HCT116 (cell line): ENCODE results near the gene USP9Y. TPM values are rescaled to one million over a fixed set of nuclear protein-coding genes. Genes with fewer than 3 reads are reported as not detected.

Experiments
- ATAC-seq: fragments of 200-7000 bp; cut with Tn5 transposase; 2 replicates; pipeline ENCODE4 v1.9.1; 2020; ENCODE audit warnings: mild to moderate bottlenecking, moderate library complexity
- BruUV-seq: library from RNA; stranded (reverse); fragments of 400-500 nt; replicated peaks from 2 replicates; lab custom pipeline; 2021; lab: Mats Ljungman, UMichigan
- CTCF ChIA-PET: fragments of 300-600 bp; sonication (Branson Sonifier 250); formaldehyde crosslinking; loops from one replicate; lab custom pipeline; 2021; ENCODE audit warnings: antibody characterized with exemption; lab: Charles Lee
- POLR2A ChIA-PET: fragments of 300-600, 350-600 bp; sonication (Branson Sonifier 250); formaldehyde crosslinking; loops from one replicate; lab custom pipeline; 2021; ENCODE audit warnings: antibody characterized with exemption; lab: Charles Lee
- RAD21 ChIA-PET, 2 experiments: fragments of 300-600 bp; sonication (Branson Sonifier 250); formaldehyde crosslinking; loops; one replicate each; lab custom pipeline; 2023; ENCODE audit warnings: low total read pairs in 2 of 2; ENCODE audit not compliant: uncharacterized antibody in 2 of 2, unreplicated experiment in 2 of 2, low non-redundant PET in 1 of 2; lab: Charles Lee
- DNase-seq: peaks from one replicate; pipeline ENCODE4 v3.0.0-alpha.2; 2010; ENCODE audit warnings: low read depth, low spot score
- H2AFZ ChIP-seq: fragments of 200-600 bp; shearing (Covaris generic), sonication (generic); 2 replicates; pipeline ENCODE4 v1.6.1; 2017; ENCODE audit warnings: low read depth, mixed run types, mixed read lengths, antibody characterized with exemption, low read length; ENCODE audit not compliant: poor library complexity, severe bottlenecking
- H3K27ac ChIP-seq: 2 replicates; pipeline ENCODE4 v1.5.1; 2012; ENCODE audit warnings: low read depth, low read length
- H3K27me3 ChIP-seq: fragments of 200-600 bp; sonication (generic); 2 replicates; pipeline ENCODE4 v1.6.1; 2016; ENCODE audit warnings: mixed run types, low read length, mixed read lengths; ENCODE audit not compliant: insufficient read depth
- H3K36me3 ChIP-seq, 2 experiments: fragments of 200-500 bp in 1 of 2; fragments of 200-600 bp in 1 of 2; sonication (Bioruptor generic) in 1 of 2; sonication (generic) in 1 of 2; 2 replicates each; pipeline versions ENCODE4 v1.5.1 to v1.6.1; 2014 to 2016; ENCODE audit warnings: low read length in 2 of 2, inconsistent platforms in 1 of 2, mixed read lengths in 1 of 2, mixed run types in 1 of 2; ENCODE audit not compliant: insufficient read depth in 2 of 2, control insufficient read depth in 1 of 2
- H3K4me1 ChIP-seq, 2 experiments: fragments of 200-600 bp in 1 of 2; sonication (generic) in 1 of 2; 2 replicates each; pipeline versions ENCODE4 v1.5.1 to v1.6.1; 2012 to 2017; ENCODE audit warnings: low read length in 2 of 2, inconsistent platforms in 1 of 2, mild to moderate bottlenecking in 1 of 2, mixed read lengths in 1 of 2, mixed run types in 1 of 2, moderate library complexity in 1 of 2; ENCODE audit not compliant: insufficient read depth in 2 of 2, control insufficient read depth in 1 of 2
- H3K4me2 ChIP-seq: fragments of 200-600 bp; sonication (generic); 2 replicates; pipeline ENCODE4 v1.6.1; 2017; ENCODE audit warnings: mixed run types, low read length, mixed read lengths
- H3K4me3 ChIP-seq, 2 experiments: fragments of 200-600 bp in 1 of 2; sonication (generic) in 1 of 2; replicated peaks in 1 of 2; 2 replicates each; pipeline ENCODE4 v1.5.1; 2011 to 2016; ENCODE audit warnings: low read length in 2 of 2, control low read depth in 1 of 2, low read depth in 1 of 2, mild to moderate bottlenecking in 1 of 2, mixed read lengths in 1 of 2, mixed run types in 1 of 2
- H3K79me2 ChIP-seq: fragments of 200-600 bp; sonication (generic); 2 replicates; pipeline ENCODE4 v1.6.1; 2017; ENCODE audit warnings: mild to moderate bottlenecking, mixed run types, low read length, moderate library complexity, mixed read lengths; ENCODE audit not compliant: insufficient read depth
- H3K9ac ChIP-seq: fragments of 200-600 bp; sonication (generic); 2 replicates; pipeline ENCODE4 v1.6.1; 2016; ENCODE audit warnings: low read length, mixed read lengths
- H3K9me2 ChIP-seq: fragments of 200-600 bp; sonication (generic), shearing (Covaris generic); 2 replicates; pipeline ENCODE4 v1.6.1; 2017; ENCODE audit warnings: mixed run types, mild to moderate bottlenecking, moderate library complexity; ENCODE audit not compliant: insufficient read depth
- H3K9me3 ChIP-seq, 2 experiments: fragments of 200-500 bp in 1 of 2; fragments of 200-600 bp in 1 of 2; sonication (Bioruptor generic) in 1 of 2; sonication (generic) in 1 of 2; 2 replicates each; pipeline ENCODE4 v1.6.1; 2014 to 2017; ENCODE audit warnings: low read length in 2 of 2, mixed read lengths in 2 of 2, inconsistent platforms in 1 of 2, low read depth in 1 of 2, mild to moderate bottlenecking in 1 of 2, mixed run types in 1 of 2, moderate library complexity in 1 of 2; ENCODE audit not compliant: control insufficient read depth in 1 of 2, insufficient read depth in 1 of 2
- H4K20me1 ChIP-seq: fragments of 200-600 bp; sonication (generic), shearing (Covaris generic); 2 replicates; pipeline ENCODE4 v1.6.1; 2017; ENCODE audit warnings: mixed run types, mild to moderate bottlenecking, moderate library complexity; ENCODE audit not compliant: insufficient read depth
- CBX3 ChIP-seq: IDR thresholded peaks from 2 replicates; pipeline ENCODE4 v1.6.1; 2012; ENCODE audit warnings: low read depth
- EGR1 ChIP-seq: IDR thresholded peaks from 2 replicates; pipeline ENCODE4 v1.6.1; 2012; ENCODE audit warnings: low read depth
- SIN3A ChIP-seq: IDR thresholded peaks from 2 replicates; pipeline ENCODE4 v1.6.1; 2012; ENCODE audit warnings: low read depth
- SP1 ChIP-seq: IDR thresholded peaks from 2 replicates; pipeline ENCODE4 v1.6.1; 2012; ENCODE audit warnings: low read depth
- YY1 ChIP-seq: IDR thresholded peaks from 2 replicates; pipeline ENCODE4 v1.6.1; 2011; ENCODE audit warnings: low read length, low read depth, moderate library complexity, mild to moderate bottlenecking; ENCODE audit not compliant: insufficient replicate concordance; ENCODE audit errors: extremely low read depth
- ZFX ChIP-seq: fragments of 450-650 bp; IDR thresholded peaks from 2 replicates; pipeline ENCODE4 v1.6.1; 2017
- intact Hi-C: fragments of 100-400 bp; cut with micrococcal nuclease; formaldehyde crosslinking; loops from 2 replicates; pipeline ENCODE4 v1.10.0; 2022
- total RNA-seq: library from RNA; stranded (reverse); gene quantifications from one replicate; pipeline ENCODE4 v1.2.1, GENCODE V29; 2021; ENCODE audit not compliant: unreplicated experiment
- TF ChIP-seq, protein P1 (sequence below): IDR thresholded peaks from 2 replicates; pipeline ENCODE4 v1.6.1; 2011; ENCODE audit warnings: mild to moderate bottlenecking, low read length, moderate library complexity; ENCODE audit not compliant: insufficient replicate concordance; ENCODE audit errors: extremely low read depth
- TF ChIP-seq, protein P2 (sequence below), 3 experiments: fragments of 200-600 bp in 1 of 3; sonication (generic) in 1 of 3; IDR thresholded peaks in 2 of 3; conservative IDR thresholded peaks in 1 of 3; 2 replicates each; pipeline ENCODE4 v1.5.1; 2012 to 2017; ENCODE audit warnings: low read depth in 2 of 3, low read length in 2 of 3, antibody characterized with exemption in 1 of 3, borderline replicate concordance in 1 of 3, control low read depth in 1 of 3, mild to moderate bottlenecking in 1 of 3, mixed read lengths in 1 of 3, mixed run types in 1 of 3, moderate library complexity in 1 of 3; ENCODE audit not compliant: insufficient read depth in 1 of 3

Gene USP9Y
- total RNA-seq, 1 experiment from 2014 or later: 4.4 TPM

DNA sequence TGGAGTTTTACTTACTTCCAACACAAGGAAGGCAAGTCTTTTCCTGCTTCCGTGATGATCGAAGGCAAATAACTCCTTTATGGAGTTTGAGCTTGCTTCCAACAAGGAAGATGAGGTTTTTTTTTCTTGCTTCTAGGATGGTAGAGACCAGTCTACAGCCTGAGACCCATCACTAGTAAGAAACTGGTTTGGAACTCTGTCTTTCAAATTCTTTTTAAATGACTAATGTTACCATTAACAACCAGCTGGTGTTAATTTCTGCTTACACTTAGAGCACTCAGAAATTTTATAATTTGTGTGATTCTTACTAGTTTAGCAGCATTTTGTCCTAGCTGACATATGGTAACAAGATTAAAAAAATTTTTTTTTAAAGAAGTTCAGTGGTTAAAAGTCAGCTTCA is 19.5 kb upstream of the USP9Y start:
- Histone ChIP-seq H3K4me2 (no peak overlapping the region), H3K9me3 (no peaks in the 10 kb centered on the region), H3K4me3 (no peak overlapping the region), H3K9ac (no peak overlapping the region), H2AFZ (no peak overlapping the region), H3K79me2 (no peaks in the 10 kb centered on the region), H3K4me1 (no peaks in the 10 kb centered on the region), H3K27me3 (no peaks in the 10 kb centered on the region), H3K9me2 (no peaks in the 10 kb centered on the region), H3K36me3 (no peaks in the 10 kb centered on the region), H4K20me1 (no peaks in the 10 kb centered on the region), H3K27ac (no peak overlapping the region)
- no peak for TF ChIP-seq ZFX
- TF ChIP-seq, protein P1, sequence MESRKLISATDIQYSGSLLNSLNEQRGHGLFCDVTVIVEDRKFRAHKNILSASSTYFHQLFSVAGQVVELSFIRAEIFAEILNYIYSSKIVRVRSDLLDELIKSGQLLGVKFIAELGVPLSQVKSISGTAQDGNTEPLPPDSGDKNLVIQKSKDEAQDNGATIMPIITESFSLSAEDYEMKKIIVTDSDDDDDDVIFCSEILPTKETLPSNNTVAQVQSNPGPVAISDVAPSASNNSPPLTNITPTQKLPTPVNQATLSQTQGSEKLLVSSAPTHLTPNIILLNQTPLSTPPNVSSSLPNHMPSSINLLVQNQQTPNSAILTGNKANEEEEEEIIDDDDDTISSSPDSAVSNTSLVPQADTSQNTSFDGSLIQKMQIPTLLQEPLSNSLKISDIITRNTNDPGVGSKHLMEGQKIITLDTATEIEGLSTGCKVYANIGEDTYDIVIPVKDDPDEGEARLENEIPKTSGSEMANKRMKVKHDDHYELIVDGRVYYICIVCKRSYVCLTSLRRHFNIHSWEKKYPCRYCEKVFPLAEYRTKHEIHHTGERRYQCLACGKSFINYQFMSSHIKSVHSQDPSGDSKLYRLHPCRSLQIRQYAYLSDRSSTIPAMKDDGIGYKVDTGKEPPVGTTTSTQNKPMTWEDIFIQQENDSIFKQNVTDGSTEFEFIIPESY: no peak
- TF ChIP-seq, protein P2, sequence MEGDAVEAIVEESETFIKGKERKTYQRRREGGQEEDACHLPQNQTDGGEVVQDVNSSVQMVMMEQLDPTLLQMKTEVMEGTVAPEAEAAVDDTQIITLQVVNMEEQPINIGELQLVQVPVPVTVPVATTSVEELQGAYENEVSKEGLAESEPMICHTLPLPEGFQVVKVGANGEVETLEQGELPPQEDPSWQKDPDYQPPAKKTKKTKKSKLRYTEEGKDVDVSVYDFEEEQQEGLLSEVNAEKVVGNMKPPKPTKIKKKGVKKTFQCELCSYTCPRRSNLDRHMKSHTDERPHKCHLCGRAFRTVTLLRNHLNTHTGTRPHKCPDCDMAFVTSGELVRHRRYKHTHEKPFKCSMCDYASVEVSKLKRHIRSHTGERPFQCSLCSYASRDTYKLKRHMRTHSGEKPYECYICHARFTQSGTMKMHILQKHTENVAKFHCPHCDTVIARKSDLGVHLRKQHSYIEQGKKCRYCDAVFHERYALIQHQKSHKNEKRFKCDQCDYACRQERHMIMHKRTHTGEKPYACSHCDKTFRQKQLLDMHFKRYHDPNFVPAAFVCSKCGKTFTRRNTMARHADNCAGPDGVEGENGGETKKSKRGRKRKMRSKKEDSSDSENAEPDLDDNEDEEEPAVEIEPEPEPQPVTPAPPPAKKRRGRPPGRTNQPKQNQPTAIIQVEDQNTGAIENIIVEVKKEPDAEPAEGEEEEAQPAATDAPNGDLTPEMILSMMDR (IDR thresholded peaks at IDR 0.05 in 2 of 3, conservative IDR thresholded peaks at IDR 0.05 in 1 of 3; ENCODE audit: borderline replicate concordance in 1 of 3, insufficient read depth in 1 of 3, low read depth in 2 of 3, low read length in 2 of 3): no peak
- no peak for TF ChIP-seq CBX3
- no peak for TF ChIP-seq SP1
- no peak for TF ChIP-seq SIN3A
- TF ChIP-seq EGR1: no peak
- no peak for TF ChIP-seq YY1
- intact Hi-C loops: no loop called here
- CTCF ChIA-PET: no interaction called here
- RAD21 ChIA-PET: no interaction called here
- DNase-seq: no peak
- ATAC-seq: no peak
- BruUV-seq: no TSS peak
- POLR2A ChIA-PET: no interaction called here
